Activated T-helper 1 cell treated with anti-CD3 and anti-CD28 coated beads, Interleukin-12 subunit alpha, Interleukin-12 subunit beta, Interleukin-2, Interleukin-4 antibody, amounts not matched to agents 30 ng/mL and 10 ng/mL and 1 ng/mL, durations not matched to agents 14 hours and 24 hours and 36 hours (primary cell): ENCODE data around the gene GPR155. TPM values are rescaled to one million over a fixed set of nuclear protein-coding genes. Genes with fewer than 3 reads are reported as not detected.

ENCODE experiments used
- total RNA-seq: library from RNA; stranded (reverse); gene quantifications from 2 replicates; pipeline ENCODE4 v1.2.3, GENCODE V29; 2022

The GPR155 gene
- total RNA-seq, 1 donor from 2014 or later, result 2.7 TPM

Other genes starting within 250 kb of the GPR155 start
- 132 and 139 TPM in 2 replicates for gene OLA1, start 238.5 kb downstream of the GPR155 start, total RNA-seq
- gene SP9, start 152.1 kb downstream of the GPR155 start, total RNA-seq, result not detected in 2 replicates
- 14.0 and 19.8 TPM in 2 replicates for gene SCRN3, start 91.3 kb downstream of the GPR155 start, total RNA-seq
- gene WIPF1, start 110.8 kb upstream of the GPR155 start, total RNA-seq, result 340 and 367 TPM in 2 replicates